Endothelial cell of umbilical vein (primary cell): ENCODE measurements around the gene OR5K2. TPM values are rescaled to one million over a fixed set of nuclear protein-coding genes. Genes with fewer than 3 reads are reported as not detected.

Source experiments
- BruUV-seq: library from RNA; stranded (reverse); fragments of 400-500 nt; replicated peaks from 2 replicates; lab custom pipeline; 2021; lab: Mats Ljungman, UMichigan
- CTCF ChIA-PET: fragments of 300-600, 350-600 bp; sonication (Branson Sonifier 250); formaldehyde crosslinking; loops from one replicate; lab custom pipeline; 2021; ENCODE audit warnings: antibody characterized with exemption, inconsistent platforms; lab: Charles Lee
- POLR2A ChIA-PET: fragments of 300-600, 350-600 bp; sonication (Branson Sonifier 250); formaldehyde crosslinking; loops from one replicate; lab custom pipeline; 2021; ENCODE audit warnings: antibody characterized with exemption, inconsistent platforms; lab: Charles Lee
- DNase-seq: peaks from one replicate; pipeline ENCODE4 v3.0.0-alpha.2; 2011; ENCODE audit warnings: low read depth, low spot score
- FAIRE-seq: peaks from 2 replicates; lab custom pipeline; 2011; peaks lifted over from hg19 to GRCh38; lab: Jason Lieb, UNC
- H2AFZ ChIP-seq: 2 replicates; pipeline ENCODE4 v1.6.0; 2012; ENCODE audit warnings: low read depth, low read length, control low read depth, inconsistent platforms
- H3K27ac ChIP-seq: 2 replicates; pipeline ENCODE4 v1.5.1; 2011; ENCODE audit warnings: low read depth, mild to moderate bottlenecking, control low read depth, low read length, moderate library complexity; ENCODE audit not compliant: insufficient read depth
- H3K27me3 ChIP-seq, 2 experiments: 2 replicates each; pipeline versions ENCODE4 v1.6.0 to v1.6.1; 2011; ENCODE audit warnings: low read length in 2 of 2, mixed read lengths in 1 of 2; ENCODE audit not compliant: control insufficient read depth in 2 of 2, insufficient read depth in 2 of 2
- H3K36me3 ChIP-seq, 2 experiments: 2 replicates in 1 of 2; 3 replicates in 1 of 2; pipeline ENCODE4 v1.5.1; 2011; ENCODE audit warnings: low read length in 2 of 2, mild to moderate bottlenecking in 1 of 2, moderate library complexity in 1 of 2; ENCODE audit not compliant: control insufficient read depth in 2 of 2, insufficient read depth in 2 of 2; ENCODE audit errors: extremely low read depth in 1 of 2
- H3K4me1 ChIP-seq: 3 replicates; pipeline ENCODE4 v1.5.1; 2011; ENCODE audit warnings: mild to moderate bottlenecking, low read length; ENCODE audit not compliant: control insufficient read depth, insufficient read depth; ENCODE audit errors: extremely low read depth
- H3K4me2 ChIP-seq: 2 replicates; pipeline ENCODE4 v1.6.1; 2011; ENCODE audit warnings: low read length, control low read depth, mixed read lengths; ENCODE audit not compliant: insufficient read depth
- H3K4me3 ChIP-seq, 3 experiments: fragments of 200-600 bp in 1 of 3; sonication (generic), shearing (Covaris generic) in 1 of 3; replicated peaks in 1 of 3; 2 replicates each; pipeline ENCODE4 v1.5.1; 2011 to 2016; ENCODE audit warnings: control low read depth in 3 of 3, low read length in 3 of 3, mild to moderate bottlenecking in 2 of 3, inconsistent platforms in 1 of 3, low read depth in 1 of 3, moderate library complexity in 1 of 3; ENCODE audit not compliant: insufficient read depth in 1 of 3
- H3K79me2 ChIP-seq: 2 replicates; pipeline ENCODE4 v1.6.0; 2012; ENCODE audit warnings: low read length, inconsistent platforms; ENCODE audit not compliant: control insufficient read depth, insufficient read depth
- H3K9ac ChIP-seq: replicated peaks from 2 replicates; pipeline ENCODE3; 2011; ENCODE audit warnings: low read length, control low read depth; ENCODE audit not compliant: insufficient read depth; ENCODE audit errors: extremely low read depth
- H3K9me1 ChIP-seq: replicated peaks from 3 replicates; pipeline ENCODE4 v1.6.0; 2011; ENCODE audit warnings: mild to moderate bottlenecking, low read length; ENCODE audit not compliant: control insufficient read depth, insufficient read depth; ENCODE audit errors: extremely low read depth
- H3K9me3 ChIP-seq: replicated peaks from 2 replicates; pipeline ENCODE4 v1.5.1; 2012; ENCODE audit warnings: low read length, inconsistent platforms; ENCODE audit not compliant: control insufficient read depth, insufficient read depth
- H4K20me1 ChIP-seq: replicated peaks from 2 replicates; pipeline ENCODE3; 2011; ENCODE audit warnings: mild to moderate bottlenecking, low read length; ENCODE audit not compliant: control insufficient read depth, insufficient read depth; ENCODE audit errors: extremely low read depth
- EZH2 ChIP-seq: IDR thresholded peaks from 2 replicates; pipeline ENCODE4 v1.6.1; 2012; ENCODE audit warnings: borderline replicate concordance, low read depth, mild to moderate bottlenecking, moderate library complexity, low read length, inconsistent platforms; ENCODE audit not compliant: severe bottlenecking
- FOS ChIP-seq: IDR thresholded peaks from 2 replicates; pipeline ENCODE4 v1.6.1; 2011; ENCODE audit warnings: mild to moderate bottlenecking, low read length, moderate library complexity, borderline replicate concordance; ENCODE audit not compliant: insufficient read depth
- GATA2 ChIP-seq: IDR thresholded peaks from 2 replicates; pipeline ENCODE4 v1.7.0; 2011; ENCODE audit warnings: low read depth, mild to moderate bottlenecking, moderate library complexity, mixed read lengths, low read length; ENCODE audit not compliant: insufficient read length, insufficient read depth
- JUN ChIP-seq: IDR thresholded peaks from 2 replicates; pipeline ENCODE4 v1.6.1; 2011; ENCODE audit warnings: borderline replicate concordance, low read depth; ENCODE audit not compliant: insufficient read length, insufficient read depth
- POLR2A ChIP-seq: IDR thresholded peaks from 2 replicates; pipeline ENCODE4 v1.6.1; 2012; ENCODE audit warnings: low read depth, mild to moderate bottlenecking, control low read depth, low read length
- POLR2AphosphoS5 ChIP-seq: IDR thresholded peaks from 2 replicates; pipeline ENCODE4 v1.6.1; 2012; ENCODE audit warnings: low read depth, mild to moderate bottlenecking, control low read depth, low read length, moderate library complexity; ENCODE audit not compliant: insufficient read depth
- dilution Hi-C: fragments of 300-500 bp; cut with MboI; formaldehyde crosslinking; loops from one replicate; pipeline ENCODE4 v1.15.0; 2019; ENCODE audit warnings: low sequenced_read_pairs; ENCODE audit not compliant: extremely low pct_ligation_motif_present
- intact Hi-C: fragments of 100-400 bp; cut with micrococcal nuclease; formaldehyde crosslinking; loops from one replicate; pipeline ENCODE4 v1.10.0; 2022
- polyA plus RNA-seq, 4 experiments: library from polyadenylated mRNA; depleted of rRNA in 3 of 4; stranded (reverse) in 3 of 4; unstranded in 1 of 4; fragments of >200 nt; gene quantifications; 2 replicates each; pipeline versions ENCODE4 v1.2.1 to v1.2.3, GENCODE V29; 2011 to 2012; ENCODE audit warnings: missing spikeins in 1 of 4
- total RNA-seq: library from RNA; stranded (reverse); gene quantifications from 2 replicates; pipeline ENCODE4 v1.2.3, GENCODE V29; 2021
- TF ChIP-seq, protein P1 (sequence below), 2 donors: IDR thresholded peaks; 1 replicate in 1 of 2; 2 replicates in 1 of 2; pipeline ENCODE4 v1.5.1; 2011; ENCODE audit warnings: low read length in 2 of 2, mild to moderate bottlenecking in 2 of 2, moderate library complexity in 2 of 2, control low read depth in 1 of 2, inconsistent platforms in 1 of 2, low read depth in 1 of 2; ENCODE audit not compliant: insufficient read depth in 1 of 2; ENCODE audit errors: extremely low read depth in 1 of 2
- TF ChIP-seq, protein P2 (sequence below): IDR thresholded peaks from 2 replicates; pipeline ENCODE4 v1.6.1; 2011; ENCODE audit not compliant: insufficient read depth, insufficient read length

Gene OR5K2
- total and polyA plus RNA-seq, 2 donors (not counting 3 experiments of a cell fraction or from before 2014, with no cell fraction given), result not detected

DNA sequence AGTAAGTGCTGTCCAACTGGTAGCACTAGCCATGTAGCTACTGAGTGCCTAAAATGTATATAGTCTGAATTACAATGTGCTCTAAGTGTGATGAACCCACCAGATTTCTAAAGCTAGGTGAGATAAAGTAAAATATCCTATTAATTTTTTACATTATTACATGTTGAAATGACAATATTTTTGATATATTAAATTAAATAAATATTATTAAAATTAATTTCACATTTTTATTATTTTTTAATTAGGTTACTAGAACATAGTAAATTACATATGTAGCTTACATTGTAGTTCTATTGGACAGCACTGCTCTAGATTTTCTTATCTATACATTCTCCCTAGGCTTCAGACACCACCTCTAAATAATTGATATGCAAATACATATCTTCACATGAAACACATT lies 43.7 kb upstream of the OR5K2 start:
- Histone ChIP-seq H3K9me1 (no peaks in the 10 kb centered on the region), H3K79me2 (no peaks in the 10 kb centered on the region), H3K4me3 (no peak overlapping the region), H3K4me2 (no peak overlapping the region), H4K20me1 (no peaks in the 10 kb centered on the region), H3K27me3 (no peaks in the 10 kb centered on the region), H3K4me1 (no peaks in the 10 kb centered on the region), H3K9me3 (no peaks in the 10 kb centered on the region), H2AFZ (no peak overlapping the region), H3K36me3 (no peaks in the 10 kb centered on the region), H3K9ac (no peak overlapping the region), H3K27ac (no peak overlapping the region)
- ChIA-PET CTCF (no interaction called here), POLR2A (no interaction called here)
- TF ChIP-seq, protein P1, sequence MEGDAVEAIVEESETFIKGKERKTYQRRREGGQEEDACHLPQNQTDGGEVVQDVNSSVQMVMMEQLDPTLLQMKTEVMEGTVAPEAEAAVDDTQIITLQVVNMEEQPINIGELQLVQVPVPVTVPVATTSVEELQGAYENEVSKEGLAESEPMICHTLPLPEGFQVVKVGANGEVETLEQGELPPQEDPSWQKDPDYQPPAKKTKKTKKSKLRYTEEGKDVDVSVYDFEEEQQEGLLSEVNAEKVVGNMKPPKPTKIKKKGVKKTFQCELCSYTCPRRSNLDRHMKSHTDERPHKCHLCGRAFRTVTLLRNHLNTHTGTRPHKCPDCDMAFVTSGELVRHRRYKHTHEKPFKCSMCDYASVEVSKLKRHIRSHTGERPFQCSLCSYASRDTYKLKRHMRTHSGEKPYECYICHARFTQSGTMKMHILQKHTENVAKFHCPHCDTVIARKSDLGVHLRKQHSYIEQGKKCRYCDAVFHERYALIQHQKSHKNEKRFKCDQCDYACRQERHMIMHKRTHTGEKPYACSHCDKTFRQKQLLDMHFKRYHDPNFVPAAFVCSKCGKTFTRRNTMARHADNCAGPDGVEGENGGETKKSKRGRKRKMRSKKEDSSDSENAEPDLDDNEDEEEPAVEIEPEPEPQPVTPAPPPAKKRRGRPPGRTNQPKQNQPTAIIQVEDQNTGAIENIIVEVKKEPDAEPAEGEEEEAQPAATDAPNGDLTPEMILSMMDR (IDR thresholded peaks at IDR 0.05; ENCODE audit: extremely low read depth in 1 of 2, insufficient read depth in 1 of 2, low read depth in 1 of 2, low read length in 2 of 2), result no peak
- TF ChIP-seq, protein P2, sequence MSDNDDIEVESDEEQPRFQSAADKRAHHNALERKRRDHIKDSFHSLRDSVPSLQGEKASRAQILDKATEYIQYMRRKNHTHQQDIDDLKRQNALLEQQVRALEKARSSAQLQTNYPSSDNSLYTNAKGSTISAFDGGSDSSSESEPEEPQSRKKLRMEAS, result no peak
- TF ChIP-seq GATA2 (no peak), FOS (no peak), EZH2 (no peak), JUN (no peak), POLR2A (no peak), POLR2AphosphoS5 (no peak)
- FAIRE-seq (no peak), DNase-seq (no peak)
- dilution Hi-C loops (no loop called here), intact Hi-C loops (no loop called here)
- no TSS peak for BruUV-seq
